GM11168 (cell line): ENCODE results near the gene ZNF24.

Experiments used
- in situ Hi-C: fragments of 300-500 bp; cut with MboI; formaldehyde crosslinking; loops from one replicate; pipeline ENCODE4 v1.12.0; 2022; ENCODE audit warnings: low sequenced_read_pairs; ENCODE audit not compliant: unreplicated experiment

The ZNF24 gene

GRCh38 chr18:35343936-35344735, at the start of gene ZNF24:
ZNF24 (minus strand) TSS chr18:35344420; CDS start chr18:35340650, 3,770 bp downstream.
- in situ Hi-C loops, result no loop called here

GRCh38 chr18:35393716-35394115, 49.5 kb upstream of the ZNF24 start:
- in situ Hi-C loops, result loop anchor here (10.0 kb wide), 1 partner anchor 561 kb away; no protein-coding TSS in a partner anchor

- in situ Hi-C loops, result loop anchor here (10.0 kb wide), 1 partner anchor 562 kb away; no protein-coding TSS in a partner anchor
These were observed 48.2 kb upstream of the ZNF24 start for GRCh38 chr18:35392375-35392774.

GRCh38 chr18:35390951-35391700, 46.9 kb upstream of the ZNF24 start:
- in situ Hi-C loops, result loop anchor here (10.0 kb wide), 1 partner anchor 564 kb away; no protein-coding TSS in a partner anchor

- in situ Hi-C loops, result no loop called here
These were observed 44.9 kb upstream of the ZNF24 start for GRCh38 chr18:35389095-35389618.

- in situ Hi-C loops, result no loop called here
These were observed 42.9 kb upstream of the ZNF24 start for GRCh38 chr18:35387152-35387571.

GRCh38 chr18:35386600-35387100, 42.4 kb upstream of the ZNF24 start:
- in situ Hi-C loops, result no loop called here

- in situ Hi-C loops, result no loop called here
These were observed 38.9 kb upstream of the ZNF24 start for GRCh38 chr18:35383136-35383535.

- in situ Hi-C loops, result no loop called here
These were observed 35.2 kb upstream of the ZNF24 start for GRCh38 chr18:35379421-35379820.

- in situ Hi-C loops, result no loop called here
These were observed 34.3 kb upstream of the ZNF24 start for GRCh38 chr18:35378574-35378896.

GRCh38 chr18:35377875-35378573, 33.8 kb upstream of the ZNF24 start:
- in situ Hi-C loops, result no loop called here

GRCh38 chr18:35376742-35377695, 32.8 kb upstream of the ZNF24 start, which contains the start of gene ZNF396:
ZNF396 (minus strand) TSS chr18:35377337; CDS start chr18:35374292, 3,045 bp downstream.
- in situ Hi-C loops, result no loop called here

GRCh38 chr18:35376393-35376741, 32.1 kb upstream of the ZNF24 start:
- in situ Hi-C loops, result no loop called here

- in situ Hi-C loops, result no loop called here
These were observed 30.5 kb upstream of the ZNF24 start for GRCh38 chr18:35374708-35375107.

GRCh38 chr18:35371412-35372195, 27.4 kb upstream of the ZNF24 start:
- in situ Hi-C loops, result no loop called here

GRCh38 chr18:35369126-35369525, 24.9 kb upstream of the ZNF24 start:
- in situ Hi-C loops, result no loop called here

GRCh38 chr18:35368595-35368994, 24.4 kb upstream of the ZNF24 start:
- in situ Hi-C loops, result no loop called here

GRCh38 chr18:35362531-35362930, 18.3 kb upstream of the ZNF24 start:
- in situ Hi-C loops, result no loop called here
